Measurements from ENCODE around the gene TDRKH.

The TDRKH gene

DNA sequence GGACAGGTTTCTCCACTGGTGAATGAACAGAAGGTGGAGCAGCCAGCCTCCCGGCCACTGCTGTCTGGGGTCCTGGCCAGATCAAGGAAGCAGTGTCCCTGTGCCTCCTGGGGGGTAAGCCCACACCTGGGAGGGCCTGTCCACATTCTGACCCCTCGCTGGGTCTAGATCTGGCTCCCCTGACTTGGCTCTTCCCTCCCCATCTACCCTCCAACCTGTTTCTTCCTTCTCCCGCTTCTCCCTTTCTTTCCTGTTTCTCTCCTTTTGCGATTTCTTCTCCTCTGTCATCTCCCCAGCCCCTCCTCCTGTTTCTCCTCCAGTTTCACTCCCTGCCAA, 40.9 kb upstream of the TDRKH start:
- peak overlapping the region; percentile 58 for H2BK12ac ChIP-seq (ENCODE audit: low read length)
- H2AK5ac ChIP-seq (ENCODE audit: low read depth, low read length) = peak overlapping the region; percentile 56
- no peak overlapping the region for H4K8ac ChIP-seq (ENCODE audit: low read depth, low read length)
- H3K27ac ChIP-seq (replicated peaks; ENCODE audit: low read length) = no peak overlapping the region
- peak overlapping the region; percentile 37 for H3K18ac ChIP-seq (ENCODE audit: low read length)
- no peak overlapping the region for H4K91ac ChIP-seq (ENCODE audit: low read depth, low read length, poor library complexity)
- no peak for DNase-seq (ENCODE audit: low spot score)
- no peaks in the 10 kb centered on the region for H3K36me3 ChIP-seq (replicated peaks in 1 of 2; ENCODE audit: control insufficient read depth in 2 of 2, insufficient read depth in 2 of 2, low read length in 2 of 2)
- no peak overlapping the region for H3K4me2 ChIP-seq (ENCODE audit: insufficient read depth, low read length, poor library complexity, severe bottlenecking)
- H2AFZ ChIP-seq (ENCODE audit: low read length) = no peak overlapping the region
- no peak overlapping the region for H3K4me3 ChIP-seq (ENCODE audit: low read length in 2 of 2)
- peak overlapping the region; percentile 90 for H3K14ac ChIP-seq (ENCODE audit: low read length)
- peak overlapping the region; percentile 65 for H3K23ac ChIP-seq (ENCODE audit: low read depth, low read length, poor library complexity)
- peak overlapping the region; percentile 62 for H2BK5ac ChIP-seq (ENCODE audit: low read length)
- peaks cover 21 to 23% of the 10 kb centered on the region in 2 donors for H3K4me1 ChIP-seq (ENCODE audit: control insufficient read depth in 2 of 2, insufficient read depth in 1 of 2, low read depth in 1 of 2, low read length in 2 of 2)
- no peaks in the 10 kb centered on the region for H3K79me1 ChIP-seq (ENCODE audit: low read depth, low read length)
- H3K9me3 ChIP-seq (replicated peaks in 1 of 2; ENCODE audit: control insufficient read depth in 2 of 2, insufficient read depth in 1 of 2, low read depth in 1 of 2, low read length in 2 of 2) = no peaks in the 10 kb centered on the region
- H2BK15ac ChIP-seq (ENCODE audit: low read length) = no peak overlapping the region
- H3K9ac ChIP-seq (ENCODE audit: low read depth, low read length, poor library complexity) = no peak overlapping the region
- no peak overlapping the region for H3K4ac ChIP-seq (ENCODE audit: low read length)
- no peak overlapping the region for H2BK120ac ChIP-seq (ENCODE audit: low read depth, low read length)
- no CpG with 5 or more reads among the region's 4 CpGs for WGBS, 2 donors (ENCODE audit: extremely low coverage in 2 of 2, insufficient read length in 2 of 2, insufficient replicate concordance in 1 of 2)
- peaks cover 0 to 51% (median 0%) of the 10 kb centered on the region in 3 experiments for H3K27me3 ChIP-seq (ENCODE audit: control insufficient read depth in 3 of 3, insufficient read depth in 3 of 3, low read depth in 1 of 3, low read length in 3 of 3)

- Histone ChIP-seq H3K9ac (ENCODE audit: low read depth, low read length, poor library complexity) (no peak overlapping the region), H4K8ac (ENCODE audit: low read depth, low read length) (no peak overlapping the region), H3K36me3 (replicated peaks in 1 of 2; ENCODE audit: control insufficient read depth in 2 of 2, insufficient read depth in 2 of 2, low read length in 2 of 2) (no peaks in the 10 kb centered on the region), H3K27ac (replicated peaks; ENCODE audit: low read length) (no peak overlapping the region), H3K79me1 (ENCODE audit: low read depth, low read length) (no peaks in the 10 kb centered on the region), H2BK12ac (ENCODE audit: low read length) (peak overlapping the region; percentile 98), H3K27me3 (ENCODE audit: control insufficient read depth in 3 of 3, insufficient read depth in 3 of 3, low read depth in 1 of 3, low read length in 3 of 3) (peaks cover 0 to 53% (median 0%) of the 10 kb centered on the region in 3 experiments), H3K18ac (ENCODE audit: low read length) (peak overlapping the region; percentile 80), H2BK5ac (ENCODE audit: low read length) (no peak overlapping the region), H2AK5ac (ENCODE audit: low read depth, low read length) (peak overlapping the region; percentile 52), H3K4ac (ENCODE audit: low read length) (no peak overlapping the region), H2BK15ac (ENCODE audit: low read length) (peak overlapping the region; percentile 49), H4K91ac (ENCODE audit: low read depth, low read length, poor library complexity) (no peak overlapping the region), H3K4me2 (ENCODE audit: insufficient read depth, low read length, poor library complexity, severe bottlenecking) (no peak overlapping the region), H3K4me3 (ENCODE audit: low read length in 2 of 2) (no peak overlapping the region), H2BK120ac (ENCODE audit: low read depth, low read length) (no peak overlapping the region), H3K14ac (ENCODE audit: low read length) (peak overlapping the region; percentile 38), H3K4me1 (ENCODE audit: control insufficient read depth in 2 of 2, insufficient read depth in 1 of 2, low read depth in 1 of 2, low read length in 2 of 2) (peaks cover 23% of the 10 kb centered on the region in 2 donors), H2AFZ (ENCODE audit: low read length) (no peak overlapping the region), H3K23ac (ENCODE audit: low read depth, low read length, poor library complexity) (no peak overlapping the region), H3K9me3 (replicated peaks in 1 of 2; ENCODE audit: control insufficient read depth in 2 of 2, insufficient read depth in 1 of 2, low read depth in 1 of 2, low read length in 2 of 2) (no peaks in the 10 kb centered on the region)
- DNase-seq (ENCODE audit: low spot score) = no peak
- WGBS, 2 donors (ENCODE audit: extremely low coverage in 2 of 2, insufficient read length in 2 of 2, insufficient replicate concordance in 1 of 2) = no CpG with 5 or more reads among the region's 6 CpGs
Observed at GRCh38 chr1:151830055-151830454, 39.8 kb upstream of the TDRKH start.

DNA sequence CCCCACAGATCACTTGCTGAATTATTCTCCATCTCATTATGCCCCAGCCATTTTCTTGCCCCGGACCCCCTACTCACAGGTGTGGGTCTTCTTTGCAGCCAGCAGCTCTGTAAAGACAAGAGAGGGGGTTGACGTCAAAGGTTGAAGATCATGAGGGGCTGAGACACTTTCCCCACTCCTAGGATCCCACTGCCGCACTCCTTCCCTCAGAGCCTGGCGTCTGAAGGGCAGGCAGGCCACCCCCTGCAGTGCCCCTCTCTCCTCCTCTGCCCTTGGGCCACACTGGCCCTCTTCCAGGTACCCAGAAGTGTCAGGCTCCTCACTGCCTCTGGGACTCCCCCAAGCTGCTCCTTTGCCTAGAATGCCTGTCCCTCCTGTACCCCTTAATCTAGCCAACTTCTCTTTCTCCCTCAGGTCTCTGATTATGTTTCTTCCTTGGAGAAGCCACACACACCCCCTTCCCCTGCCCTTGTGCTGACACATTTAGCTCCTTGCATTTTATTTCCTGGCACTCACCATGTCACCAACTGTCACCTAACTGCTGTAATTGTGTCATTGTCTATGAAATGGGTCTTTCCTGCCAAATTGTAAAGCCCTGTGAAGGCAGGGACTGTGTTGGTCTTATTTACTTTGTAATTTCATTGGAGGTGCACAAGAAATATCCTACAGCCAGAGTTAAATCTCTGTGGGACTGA, 39.2 kb upstream of the TDRKH start:
- Histone ChIP-seq H3K36me3 (replicated peaks in 1 of 2; ENCODE audit: control insufficient read depth in 2 of 2, insufficient read depth in 2 of 2, low read length in 2 of 2) (no peaks in the 10 kb centered on the region), H3K9me3 (replicated peaks in 1 of 2; ENCODE audit: control insufficient read depth in 2 of 2, insufficient read depth in 1 of 2, low read depth in 1 of 2, low read length in 2 of 2) (no peaks in the 10 kb centered on the region), H3K79me1 (ENCODE audit: low read depth, low read length) (no peaks in the 10 kb centered on the region), H3K4me3 (ENCODE audit: low read length in 2 of 2) (no peak overlapping the region), H2AFZ (ENCODE audit: low read length) (peak overlapping the region; percentile 70), H3K9ac (ENCODE audit: low read depth, low read length, poor library complexity) (no peak overlapping the region), H2BK12ac (ENCODE audit: low read length) (peak overlapping the region; percentile 34), H3K23ac (ENCODE audit: low read depth, low read length, poor library complexity) (no peak overlapping the region), H2BK15ac (ENCODE audit: low read length) (peak overlapping the region; percentile 45), H3K4me1 (ENCODE audit: control insufficient read depth in 2 of 2, insufficient read depth in 1 of 2, low read depth in 1 of 2, low read length in 2 of 2) (peaks cover 23% of the 10 kb centered on the region in 2 donors), H3K27ac (replicated peaks; ENCODE audit: low read length) (peak overlapping the region; percentile 26), H3K27me3 (ENCODE audit: control insufficient read depth in 3 of 3, insufficient read depth in 3 of 3, low read depth in 1 of 3, low read length in 3 of 3) (peaks cover 0 to 56% (median 0%) of the 10 kb centered on the region in 3 experiments), H4K8ac (ENCODE audit: low read depth, low read length) (no peak overlapping the region), H3K4ac (ENCODE audit: low read length) (no peak overlapping the region), H3K14ac (ENCODE audit: low read length) (no peak overlapping the region), H2BK5ac (ENCODE audit: low read length) (peak overlapping the region; percentile 49), H3K4me2 (ENCODE audit: insufficient read depth, low read length, poor library complexity, severe bottlenecking) (no peak overlapping the region), H2BK120ac (ENCODE audit: low read depth, low read length) (no peak overlapping the region), H2AK5ac (ENCODE audit: low read depth, low read length) (peak overlapping the region; percentile 52), H3K18ac (ENCODE audit: low read length) (peak overlapping the region; percentile 86), H4K91ac (ENCODE audit: low read depth, low read length, poor library complexity) (no peak overlapping the region)
- WGBS, 2 donors (ENCODE audit: extremely low coverage in 2 of 2, insufficient read length in 2 of 2, insufficient replicate concordance in 1 of 2) = no CpG with 5 or more reads among the region's 4 CpGs
- no peak for DNase-seq (ENCODE audit: low spot score)

DNA sequence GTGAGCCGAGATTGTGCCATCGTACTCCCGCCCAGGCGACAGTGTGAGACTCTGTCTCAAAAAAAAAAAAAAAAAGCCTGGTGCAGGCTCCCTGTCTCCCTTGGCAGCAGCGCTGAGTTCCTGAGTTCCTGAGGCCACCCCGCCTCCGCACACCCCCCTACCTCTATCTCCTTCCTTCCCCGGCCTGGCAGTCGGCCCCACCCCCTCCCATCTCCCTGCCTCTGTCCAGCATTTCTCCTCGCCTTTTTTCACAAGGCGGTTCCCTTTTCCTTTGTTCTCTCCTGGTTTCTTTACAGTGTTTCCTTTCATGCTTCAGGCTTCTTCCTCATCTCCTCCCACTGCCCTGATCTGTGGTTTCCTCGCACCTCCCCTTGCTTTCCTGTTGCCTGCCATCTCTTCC, 38.6 kb upstream of the TDRKH start:
- H2AFZ ChIP-seq (ENCODE audit: low read length) = peak overlapping the region; percentile 70
- H3K9me3 ChIP-seq (replicated peaks in 1 of 2; ENCODE audit: control insufficient read depth in 2 of 2, insufficient read depth in 1 of 2, low read depth in 1 of 2, low read length in 2 of 2) = no peaks in the 10 kb centered on the region
- no peak overlapping the region for H4K91ac ChIP-seq (ENCODE audit: low read depth, low read length, poor library complexity)
- H3K27me3 ChIP-seq (ENCODE audit: control insufficient read depth in 3 of 3, insufficient read depth in 3 of 3, low read depth in 1 of 3, low read length in 3 of 3) = peaks cover 0 to 57% (median 0%) of the 10 kb centered on the region in 3 experiments
- no peak overlapping the region for H4K8ac ChIP-seq (ENCODE audit: low read depth, low read length)
- no peak overlapping the region for H2BK5ac ChIP-seq (ENCODE audit: low read length)
- H2AK5ac ChIP-seq (ENCODE audit: low read depth, low read length) = no peak overlapping the region
- no peak overlapping the region for H3K4me2 ChIP-seq (ENCODE audit: insufficient read depth, low read length, poor library complexity, severe bottlenecking)
- H3K79me1 ChIP-seq (ENCODE audit: low read depth, low read length) = no peaks in the 10 kb centered on the region
- WGBS, 2 donors (ENCODE audit: extremely low coverage in 2 of 2, insufficient read length in 2 of 2, insufficient replicate concordance in 1 of 2) = no CpG with 5 or more reads among the region's 12 CpGs
- H3K27ac ChIP-seq (replicated peaks; ENCODE audit: low read length) = peak overlapping the region; percentile 26
- no peak overlapping the region for H3K4ac ChIP-seq (ENCODE audit: low read length)
- H3K4me3 ChIP-seq (ENCODE audit: low read length in 2 of 2) = no peak overlapping the region
- H3K9ac ChIP-seq (ENCODE audit: low read depth, low read length, poor library complexity) = no peak overlapping the region
- peaks cover 18 to 23% of the 10 kb centered on the region in 2 donors for H3K4me1 ChIP-seq (ENCODE audit: control insufficient read depth in 2 of 2, insufficient read depth in 1 of 2, low read depth in 1 of 2, low read length in 2 of 2)
- H3K23ac ChIP-seq (ENCODE audit: low read depth, low read length, poor library complexity) = no peak overlapping the region
- no peak overlapping the region for H2BK15ac ChIP-seq (ENCODE audit: low read length)
- no peak overlapping the region for H2BK12ac ChIP-seq (ENCODE audit: low read length)
- no peak overlapping the region for H3K14ac ChIP-seq (ENCODE audit: low read length)
- peak; percentile 65 for DNase-seq (ENCODE audit: low spot score)
- no peaks in the 10 kb centered on the region for H3K36me3 ChIP-seq (replicated peaks in 1 of 2; ENCODE audit: control insufficient read depth in 2 of 2, insufficient read depth in 2 of 2, low read length in 2 of 2)
- H2BK120ac ChIP-seq (ENCODE audit: low read depth, low read length) = no peak overlapping the region
- H3K18ac ChIP-seq (ENCODE audit: low read length) = no peak overlapping the region
